COR-L47 (cell line): ENCODE results near the gene CHCHD6.

Experiments used
- DNase-seq: peaks from one replicate; lab custom pipeline; 2025; lab: John Stamatoyannopoulos, UW

CHCHD6 gene

GRCh38 chr3:126944089-126944965 lies 240.3 kb downstream of the CHCHD6 start:
- no peak for DNase-seq

GRCh38 chr3:126945171-126945721 lies 241.2 kb downstream of the CHCHD6 start:
- no peak for DNase-seq

GRCh38 chr3:126945891-126946290 lies 241.9 kb downstream of the CHCHD6 start:
- no peak for DNase-seq

GRCh38 chr3:126946405-126946804 lies 242.4 kb downstream of the CHCHD6 start:
- no peak for DNase-seq

DNA sequence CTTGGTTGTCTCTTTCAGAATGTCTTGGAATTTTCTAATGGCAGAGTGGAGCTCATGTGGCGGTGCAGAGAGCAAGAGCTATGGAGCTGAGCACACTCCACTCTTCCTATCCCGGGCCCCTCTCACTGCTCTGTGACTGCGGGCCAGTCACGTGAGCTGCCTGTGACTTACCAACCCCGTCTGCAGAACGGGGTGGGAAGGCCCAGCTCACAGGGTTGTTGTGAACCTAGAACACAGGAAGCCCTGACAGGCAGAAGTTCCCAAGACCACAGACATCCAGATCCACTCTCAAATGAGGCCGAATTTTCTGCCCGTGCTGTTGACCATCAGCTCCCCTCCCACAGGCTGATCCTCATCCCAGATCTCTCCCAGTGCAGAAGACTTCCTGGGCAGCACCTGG lies 243.4 kb downstream of the CHCHD6 start:
- no peak for DNase-seq

- no peak for DNase-seq
Observed at GRCh38 chr3:126948980-126949535, 245.0 kb downstream of the CHCHD6 start.

GRCh38 chr3:126951561-126951960 lies 247.5 kb downstream of the CHCHD6 start:
- no peak for DNase-seq

DNA sequence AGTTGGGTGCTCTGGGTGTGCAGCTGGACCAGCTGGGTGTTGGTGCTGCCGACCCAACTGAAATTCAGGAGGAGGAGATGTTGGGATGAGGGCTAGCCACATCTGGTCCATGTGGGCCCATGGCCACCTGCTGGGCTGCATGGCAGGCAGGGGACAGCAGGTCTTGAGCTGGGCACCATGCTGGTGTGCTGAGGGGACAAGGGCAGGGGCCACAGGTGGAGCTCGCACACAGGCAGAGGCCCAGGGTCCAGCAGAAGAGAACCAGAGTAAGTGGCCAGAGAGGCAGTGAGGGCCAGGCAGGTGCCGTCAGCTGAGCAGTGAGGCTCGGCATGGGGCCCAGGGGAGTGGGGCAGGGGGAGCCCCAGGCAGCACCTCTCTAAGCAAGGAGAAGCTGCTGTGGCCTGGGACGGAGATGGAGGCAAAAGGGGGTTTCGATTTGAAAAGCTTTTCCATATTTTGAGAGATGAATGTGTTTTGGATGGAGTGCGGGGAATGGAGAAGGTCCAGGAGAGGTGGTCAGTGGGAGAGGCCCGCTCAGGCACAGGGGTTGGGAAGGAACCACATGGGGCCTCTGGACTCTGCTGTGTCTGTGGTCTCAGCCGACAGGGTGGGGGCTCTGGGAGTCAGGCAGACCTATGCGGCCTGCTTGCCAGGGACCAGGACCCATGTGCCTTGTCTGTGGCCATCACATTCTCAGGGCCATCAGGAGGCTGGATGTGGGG lies 248.4 kb downstream of the CHCHD6 start:
- no peak for DNase-seq

DNA sequence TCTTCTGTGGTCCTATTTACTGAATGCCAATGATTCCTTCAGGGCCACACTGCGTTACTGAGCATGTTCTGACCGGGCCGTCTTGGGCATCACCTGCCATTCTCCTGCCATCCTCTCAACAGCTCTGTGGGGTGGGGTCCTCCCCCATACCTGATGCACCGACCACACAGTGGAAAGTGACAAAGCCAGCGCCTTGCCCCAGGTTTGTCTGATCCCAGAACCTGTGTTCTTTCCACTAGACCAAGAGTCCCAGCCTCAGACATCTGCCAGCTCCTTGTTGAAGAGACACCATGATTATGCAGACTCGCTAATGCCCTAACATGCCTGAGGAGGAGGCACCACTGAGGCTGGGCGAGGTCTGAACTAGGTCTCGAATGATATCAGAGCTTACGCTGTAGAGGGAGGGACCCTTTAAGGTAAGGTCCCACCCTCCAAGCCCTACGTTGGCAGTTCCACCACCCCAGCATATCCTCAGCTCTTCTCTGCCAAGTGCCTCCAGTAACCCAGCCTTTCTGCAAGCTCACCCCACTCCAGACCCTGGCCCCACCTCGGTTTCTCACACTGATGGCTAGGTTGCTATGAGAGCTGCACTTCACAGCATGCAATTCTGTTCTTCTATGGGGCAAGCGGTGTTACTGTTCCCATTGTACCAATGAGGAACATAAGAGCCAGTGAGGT lies 249.1 kb downstream of the CHCHD6 start:
- no peak for DNase-seq

- DNase-seq = no peak
Observed at GRCh38 chr3:126954141-126954842, 250.3 kb downstream of the CHCHD6 start.

GRCh38 chr3:126955004-126955790 lies 251.2 kb downstream of the CHCHD6 start:
- DNase-seq = no peak

DNA sequence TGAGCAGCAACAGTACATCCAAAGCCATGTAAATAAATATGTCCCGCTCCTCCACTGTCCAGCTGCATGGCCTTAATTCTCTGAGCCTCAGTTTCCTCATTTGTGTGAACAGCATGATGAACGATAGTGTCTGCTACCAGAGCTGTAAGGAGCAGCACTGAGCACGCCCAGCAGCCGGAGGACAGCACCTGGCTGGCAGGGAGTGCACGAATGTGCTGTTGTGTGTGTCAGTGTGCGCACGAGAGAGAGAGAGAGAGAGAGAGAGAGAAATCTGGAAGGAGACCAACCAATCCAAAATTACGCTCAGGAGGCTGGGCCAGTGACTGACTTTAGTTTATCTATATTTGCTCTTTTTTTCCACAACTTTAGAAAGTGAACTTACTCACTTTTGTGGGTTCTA lies 252.3 kb downstream of the CHCHD6 start:
- DNase-seq = no peak

GRCh38 chr3:126956866-126957650 lies 253.0 kb downstream of the CHCHD6 start:
- DNase-seq = no peak

- DNase-seq = no peak
Observed at GRCh38 chr3:126957776-126958637, 254.0 kb downstream of the CHCHD6 start.

- DNase-seq = no peak
Observed at GRCh38 chr3:126958638-126959085, 254.6 kb downstream of the CHCHD6 start.

GRCh38 chr3:126959136-126959920 lies 255.3 kb downstream of the CHCHD6 start:
- DNase-seq = no peak

GRCh38 chr3:126959921-126960603 lies 256.0 kb downstream of the CHCHD6 start:
- DNase-seq = peak; percentile 95
